Lung (tissue), 12 donors: ENCODE data around the gene SRRM1. TPM values are rescaled to one million over a fixed set of nuclear protein-coding genes. Genes with fewer than 3 reads are reported as not detected.
"Not testable (repeated sequence)": the region's sequence is repeated elsewhere in the genome, so short reads cannot be mapped to it uniquely, and the experiment has no call there.

Experiments
- ATAC-seq: fragments of 200-7000 bp; cut with Tn5 transposase; one replicate; pipeline ENCODE4 v1.9.1; 2020; ENCODE audit warnings: moderate number of reproducible peaks; ENCODE audit not compliant: insufficient read depth, low FRiP score
- DNase-seq, 3 donors: peaks; one replicate each; pipeline ENCODE4 v3.0.0-alpha.2; 2013 to 2017
- H3K27ac ChIP-seq, 2 donors: one replicate each; pipeline ENCODE4 v1.5.1; 2013; ENCODE audit warnings: mild to moderate bottlenecking in 2 of 2, moderate library complexity in 2 of 2, control low read depth in 1 of 2, inconsistent platforms in 1 of 2, low read depth in 1 of 2, low read length in 1 of 2
- H3K27me3 ChIP-seq, 3 donors: one replicate each; pipeline ENCODE4 v1.5.1; 2013; ENCODE audit warnings: low read length in 2 of 3; ENCODE audit not compliant: control insufficient read depth in 3 of 3, insufficient read depth in 3 of 3
- H3K36me3 ChIP-seq, 4 donors: one replicate each; pipeline ENCODE4 v1.5.1; 2013; ENCODE audit warnings: low read length in 4 of 4, mild to moderate bottlenecking in 1 of 4, moderate library complexity in 1 of 4; ENCODE audit not compliant: control insufficient read depth in 4 of 4, insufficient read depth in 4 of 4
- H3K4me1 ChIP-seq, 5 donors: one replicate each; pipeline ENCODE4 v1.5.1; 2013; ENCODE audit warnings: low read length in 5 of 5, mild to moderate bottlenecking in 2 of 5, moderate library complexity in 1 of 5; ENCODE audit not compliant: control insufficient read depth in 5 of 5, insufficient read depth in 5 of 5
- H3K4me3 ChIP-seq: one replicate; pipeline ENCODE4 v1.5.1; 2013; ENCODE audit warnings: mild to moderate bottlenecking, control low read depth, moderate library complexity
- H3K9ac ChIP-seq, 2 donors: one replicate each; pipeline ENCODE4 v1.5.1; 2013; ENCODE audit warnings: low read length in 2 of 2, control low read depth in 1 of 2; ENCODE audit not compliant: insufficient read depth in 1 of 2
- H3K9me3 ChIP-seq, 4 donors: one replicate each; pipeline ENCODE4 v1.5.1; 2013; ENCODE audit warnings: low read length in 3 of 4, mild to moderate bottlenecking in 1 of 4, moderate library complexity in 1 of 4; ENCODE audit not compliant: control insufficient read depth in 4 of 4, insufficient read depth in 3 of 4
- CTCF ChIP-seq: IDR thresholded peaks from 2 replicates; pipeline ENCODE4 v1.5.1; 2012; ENCODE audit warnings: mild to moderate bottlenecking; ENCODE audit errors: control extremely low read depth, extremely low read depth
- WGBS, 2 donors: extraction: QIAGEN DNeasy Blood & Tissue Kit; methylation state at CpG; one replicate each; pipeline ENCODE4 v1.1.7; 2013; 5-methylcytosine and 5-hydroxymethylcytosine counted together
- polyA plus RNA-seq, 2 donors: library from polyadenylated mRNA; stranded (reverse); fragments of 200-250 nt; gene quantifications; one replicate each; pipeline ENCODE4 v1.2.1, GENCODE V29; 2013
- total RNA-seq, 2 donors: library from RNA; depleted of rRNA in 1 of 2; stranded (reverse); fragments of >200 nt in 1 of 2; gene quantifications; one replicate each; pipeline ENCODE4 v1.2.1, GENCODE V29; 2014 to 2021
- donor health status: control.
- donor health status: control.
- donor health status: Bipolar disorder and iron deficiency.
- donor health status: healthy.
- donor health status: DM: yes; HTN: yes; CAD: no.

SRRM1 gene
- total and polyA plus RNA-seq, 4 donors = 37.4 to 95.8 (median 67.4) TPM

GRCh38 chr1:24659993-24660665, 17.0 kb downstream of the SRRM1 start:
- Histone ChIP-seq H3K27ac (no peak overlapping the region), H3K4me1 (no peaks in the 10 kb centered on the region), H3K4me3 (no peak overlapping the region), H3K27me3 (no peaks in the 10 kb centered on the region), H3K9ac (no peak overlapping the region), H3K9me3 (no peaks in the 10 kb centered on the region), H3K36me3 (peaks cover 19 to 54% (median 38%) of the 10 kb centered on the region in 4 donors)
- ATAC-seq = no peak
- WGBS, 2 donors = 25 to 54% methylated on average over 1 of the region's 1 CpG
- TF ChIP-seq CTCF = no peak
- no peak for DNase-seq

- DNase-seq (no peak), ATAC-seq (no peak)
- Histone ChIP-seq H3K9ac (no peak overlapping the region), H3K27ac (no peak overlapping the region), H3K4me1 (no peaks in the 10 kb centered on the region), H3K9me3 (no peaks in the 10 kb centered on the region), H3K27me3 (no peaks in the 10 kb centered on the region), H3K4me3 (no peak overlapping the region), H3K36me3 (peaks cover 26 to 58% (median 43%) of the 10 kb centered on the region in 4 donors)
- no peak for TF ChIP-seq CTCF
- 72 to 86% methylated on average over 2 of the region's 2 CpGs for WGBS, 2 donors
Measured at GRCh38 chr1:24664507-24665033, 21.5 kb downstream of the SRRM1 start.

- WGBS, 2 donors = 88 to 93% methylated on average over 11 of the region's 11 CpGs
- TF ChIP-seq CTCF = no peak
- Histone ChIP-seq H3K9me3 (no peaks in the 10 kb centered on the region), H3K27ac (no peak overlapping the region), H3K4me1 (no peaks in the 10 kb centered on the region), H3K36me3 (peaks cover 34 to 71% (median 49%) of the 10 kb centered on the region in 4 donors), H3K9ac (no peak overlapping the region), H3K4me3 (no peak overlapping the region), H3K27me3 (no peaks in the 10 kb centered on the region)
- DNase-seq (no peak), ATAC-seq (no peak)
Measured at GRCh38 chr1:24666794-24667193, 23.7 kb downstream of the SRRM1 start.

- not testable (repeated sequence) for H3K27me3 ChIP-seq, DNase-seq, H3K9ac ChIP-seq, H3K27ac ChIP-seq, H3K4me3 ChIP-seq, ATAC-seq, H3K4me1 ChIP-seq, H3K9me3 ChIP-seq
- WGBS, 2 donors = 85 to 88% methylated on average over 4 of the region's 4 CpGs
- H3K36me3 ChIP-seq = peaks cover 33 to 50% (median 40%) of the 10 kb centered on the region in 4 donors
Measured at GRCh38 chr1:24671372-24671771, 28.3 kb downstream of the SRRM1 start.

GRCh38 chr1:24672686-24673085, 29.6 kb downstream of the SRRM1 start:
- DNase-seq, H3K4me3 ChIP-seq, H3K4me1 ChIP-seq, H3K9ac ChIP-seq, H3K27ac ChIP-seq, H3K27me3 ChIP-seq, ATAC-seq, H3K9me3 ChIP-seq: not testable (repeated sequence)
- peaks cover 31 to 42% (median 35%) of the 10 kb centered on the region in 4 donors for H3K36me3 ChIP-seq
- 65 to 68% methylated on average over 1 of the region's 1 CpG for WGBS, 2 donors
